Loucy (cell line): ENCODE data around the gene LRSAM1.

Source experiments
- EZH2phosphoT487 ChIP-seq: fragments of 200-600 bp; IDR thresholded peaks from 2 replicates; pipeline ENCODE4 v1.6.1; 2018; ENCODE audit warnings: antibody characterized with exemption, mild to moderate bottlenecking, moderate library complexity, borderline replicate concordance
- TF ChIP-seq, protein P1 (sequence below): fragments of 200-600 bp; sonication (generic); conservative IDR thresholded peaks from 2 replicates; pipeline ENCODE4 v1.5.1; 2014; ENCODE audit warnings: mild to moderate bottlenecking, antibody characterized with exemption, low read length

DNA sequence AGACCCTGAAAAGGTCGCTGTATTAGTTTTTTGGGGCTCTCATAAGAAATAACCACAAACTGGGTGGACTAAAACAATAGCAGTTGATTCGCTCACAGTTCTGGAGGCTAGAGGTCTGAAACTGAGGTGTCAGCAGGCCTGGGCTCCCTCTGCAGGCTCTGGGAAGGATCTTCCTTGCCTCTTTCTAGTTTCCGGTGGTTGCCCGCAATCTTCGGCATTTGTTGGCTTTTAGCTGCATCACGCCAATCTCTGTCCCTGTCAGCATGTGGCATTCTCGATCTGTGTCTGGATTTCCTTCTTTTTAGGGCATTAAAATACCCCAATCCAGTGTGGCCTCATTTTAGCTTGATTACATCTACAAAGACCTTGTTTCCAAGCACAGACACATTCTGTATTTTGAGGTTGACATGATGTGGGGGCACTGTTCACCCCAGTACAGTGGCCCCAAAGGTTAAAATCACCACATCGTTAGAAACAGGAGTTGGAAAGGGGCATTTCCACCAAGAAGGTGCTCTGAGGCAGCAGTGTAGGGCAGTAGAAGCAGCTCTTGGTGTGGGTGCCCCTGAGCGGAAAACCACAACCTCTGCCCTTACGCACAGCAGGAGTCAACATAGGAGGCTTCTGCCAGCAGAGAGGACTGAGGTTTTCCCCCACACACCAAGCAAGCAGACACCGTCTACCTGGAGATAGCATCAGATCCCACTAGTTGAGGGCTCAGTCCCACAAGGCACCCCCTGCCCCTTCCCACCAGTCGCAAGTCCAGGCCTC is 13.6 kb upstream of the LRSAM1 start:
- TF ChIP-seq, protein P1, sequence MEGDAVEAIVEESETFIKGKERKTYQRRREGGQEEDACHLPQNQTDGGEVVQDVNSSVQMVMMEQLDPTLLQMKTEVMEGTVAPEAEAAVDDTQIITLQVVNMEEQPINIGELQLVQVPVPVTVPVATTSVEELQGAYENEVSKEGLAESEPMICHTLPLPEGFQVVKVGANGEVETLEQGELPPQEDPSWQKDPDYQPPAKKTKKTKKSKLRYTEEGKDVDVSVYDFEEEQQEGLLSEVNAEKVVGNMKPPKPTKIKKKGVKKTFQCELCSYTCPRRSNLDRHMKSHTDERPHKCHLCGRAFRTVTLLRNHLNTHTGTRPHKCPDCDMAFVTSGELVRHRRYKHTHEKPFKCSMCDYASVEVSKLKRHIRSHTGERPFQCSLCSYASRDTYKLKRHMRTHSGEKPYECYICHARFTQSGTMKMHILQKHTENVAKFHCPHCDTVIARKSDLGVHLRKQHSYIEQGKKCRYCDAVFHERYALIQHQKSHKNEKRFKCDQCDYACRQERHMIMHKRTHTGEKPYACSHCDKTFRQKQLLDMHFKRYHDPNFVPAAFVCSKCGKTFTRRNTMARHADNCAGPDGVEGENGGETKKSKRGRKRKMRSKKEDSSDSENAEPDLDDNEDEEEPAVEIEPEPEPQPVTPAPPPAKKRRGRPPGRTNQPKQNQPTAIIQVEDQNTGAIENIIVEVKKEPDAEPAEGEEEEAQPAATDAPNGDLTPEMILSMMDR = peak; percentile 32
- TF ChIP-seq EZH2phosphoT487 = no peak
